Measurements from ENCODE around the gene USP38.
"Not testable (repeated sequence)": the region's sequence is repeated elsewhere in the genome, so short reads cannot be mapped to it uniquely, and the experiment has no call there.

USP38 gene

DNA sequence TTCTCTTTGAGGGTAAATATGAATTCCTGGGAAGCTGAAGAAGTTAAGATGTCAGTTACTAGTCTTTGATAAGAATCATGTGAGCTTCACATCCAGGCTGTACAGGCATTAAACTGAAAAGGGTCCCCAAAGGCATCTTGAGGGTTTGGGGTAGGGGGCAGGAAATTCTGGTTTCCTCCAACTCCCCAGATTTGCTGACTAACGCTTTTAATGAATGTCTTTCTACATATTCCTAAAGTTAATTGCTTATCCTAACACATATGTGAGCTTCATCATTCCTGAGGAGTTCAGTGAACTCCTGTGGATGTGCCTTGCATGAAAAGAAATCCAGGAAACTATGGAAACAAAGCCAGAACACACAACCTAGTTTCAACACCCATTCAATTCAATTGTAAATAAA is 78.1 kb downstream of the USP38 start:
- no peak for DNase-seq

- DNase-seq: not testable (repeated sequence)
These were observed 83.0 kb downstream of the USP38 start for GRCh38 chr4:143267690-143268089.

DNA sequence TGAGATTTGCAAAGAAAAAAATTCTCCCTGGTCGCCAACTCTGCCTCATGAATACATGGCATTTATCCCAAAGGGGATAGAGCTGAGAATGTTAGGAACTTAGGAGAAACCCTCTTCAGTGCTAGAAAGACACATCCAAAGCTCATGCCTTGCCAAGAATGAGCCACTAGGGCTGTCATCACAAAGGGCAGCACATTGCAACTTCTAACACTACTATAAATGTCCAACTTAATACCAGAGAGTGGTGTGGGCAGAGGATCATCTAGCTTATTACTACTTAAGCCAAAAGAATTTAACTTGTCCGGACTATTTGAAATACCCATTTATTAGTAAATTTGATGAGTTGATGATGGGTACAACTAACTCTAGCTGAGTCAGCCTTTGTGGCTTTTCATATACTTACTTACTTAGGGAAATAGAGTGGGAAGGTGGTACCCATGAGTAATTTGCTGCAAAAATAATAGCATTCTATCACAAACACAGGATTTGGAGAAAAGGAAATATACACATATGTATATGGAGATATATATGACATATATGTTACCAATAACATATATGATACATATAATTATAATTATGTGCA is 85.6 kb downstream of the USP38 start:
- no peak for DNase-seq
